Measurements from ENCODE around the gene IGSF21.

The IGSF21 gene

DNA sequence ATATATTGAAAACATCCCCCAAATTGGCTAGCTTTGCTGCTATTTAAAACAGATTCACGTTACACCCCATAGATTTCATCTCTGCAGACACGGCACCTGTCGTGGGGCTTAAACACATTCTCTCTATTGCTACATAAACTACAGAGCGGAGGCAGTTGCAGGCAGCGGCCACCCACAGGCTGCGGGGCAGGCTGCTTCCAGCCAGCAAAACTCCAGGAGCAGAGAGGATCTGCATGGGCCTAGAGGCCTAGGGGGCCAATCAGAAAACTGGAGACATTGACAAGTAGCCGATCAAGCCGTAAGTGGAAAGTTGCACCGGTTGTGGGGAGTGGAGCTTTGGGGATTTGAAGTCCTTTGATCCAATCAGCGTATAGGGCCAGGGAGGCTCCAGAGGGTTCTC is 244.1 kb downstream of the IGSF21 start:
- Histone ChIP-seq H2AFZ (ENCODE audit: low read length) (no peak overlapping the region), H3K4me3 (ENCODE audit: low read length) (no peak overlapping the region), H3K36me3 (replicated peaks; ENCODE audit: insufficient read depth, low read length) (no peaks in the 10 kb centered on the region), H3K9me2 (replicated peaks; ENCODE audit: insufficient read depth, low read length) (no peaks in the 10 kb centered on the region), H4K20me1 (ENCODE audit: insufficient read depth, low read length) (no peaks in the 10 kb centered on the region), H3K4me2 (ENCODE audit: low read depth, low read length) (no peak overlapping the region), H3K4me1 (ENCODE audit: low read length) (no peaks in the 10 kb centered on the region), H3K9me3 (replicated peaks; ENCODE audit: insufficient read depth, low read length) (no peaks in the 10 kb centered on the region), H3K79me2 (ENCODE audit: low read length) (no peaks in the 10 kb centered on the region), H3K27me3 (replicated peaks; ENCODE audit: insufficient read depth, low read length) (peaks cover 95% of the 10 kb centered on the region), H3F3A (ENCODE audit: insufficient read depth, low read length) (no peaks in the 10 kb centered on the region), H3K27ac (ENCODE audit: low read length) (no peak overlapping the region), H3K9ac (ENCODE audit: low read length) (no peak overlapping the region)
- DNase-seq = no peak
- TF ChIP-seq, protein P1, sequence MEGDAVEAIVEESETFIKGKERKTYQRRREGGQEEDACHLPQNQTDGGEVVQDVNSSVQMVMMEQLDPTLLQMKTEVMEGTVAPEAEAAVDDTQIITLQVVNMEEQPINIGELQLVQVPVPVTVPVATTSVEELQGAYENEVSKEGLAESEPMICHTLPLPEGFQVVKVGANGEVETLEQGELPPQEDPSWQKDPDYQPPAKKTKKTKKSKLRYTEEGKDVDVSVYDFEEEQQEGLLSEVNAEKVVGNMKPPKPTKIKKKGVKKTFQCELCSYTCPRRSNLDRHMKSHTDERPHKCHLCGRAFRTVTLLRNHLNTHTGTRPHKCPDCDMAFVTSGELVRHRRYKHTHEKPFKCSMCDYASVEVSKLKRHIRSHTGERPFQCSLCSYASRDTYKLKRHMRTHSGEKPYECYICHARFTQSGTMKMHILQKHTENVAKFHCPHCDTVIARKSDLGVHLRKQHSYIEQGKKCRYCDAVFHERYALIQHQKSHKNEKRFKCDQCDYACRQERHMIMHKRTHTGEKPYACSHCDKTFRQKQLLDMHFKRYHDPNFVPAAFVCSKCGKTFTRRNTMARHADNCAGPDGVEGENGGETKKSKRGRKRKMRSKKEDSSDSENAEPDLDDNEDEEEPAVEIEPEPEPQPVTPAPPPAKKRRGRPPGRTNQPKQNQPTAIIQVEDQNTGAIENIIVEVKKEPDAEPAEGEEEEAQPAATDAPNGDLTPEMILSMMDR (IDR thresholded peaks at IDR 0.05; ENCODE audit: low read length) = no peak
- TF ChIP-seq EZH2phosphoT487 (IDR thresholded peaks at IDR 0.05; ENCODE audit: low read length) (no peak), EZH2 (optimal IDR thresholded peaks at IDR 0.05; ENCODE audit: low read depth, low read length) (no peak)

DNA sequence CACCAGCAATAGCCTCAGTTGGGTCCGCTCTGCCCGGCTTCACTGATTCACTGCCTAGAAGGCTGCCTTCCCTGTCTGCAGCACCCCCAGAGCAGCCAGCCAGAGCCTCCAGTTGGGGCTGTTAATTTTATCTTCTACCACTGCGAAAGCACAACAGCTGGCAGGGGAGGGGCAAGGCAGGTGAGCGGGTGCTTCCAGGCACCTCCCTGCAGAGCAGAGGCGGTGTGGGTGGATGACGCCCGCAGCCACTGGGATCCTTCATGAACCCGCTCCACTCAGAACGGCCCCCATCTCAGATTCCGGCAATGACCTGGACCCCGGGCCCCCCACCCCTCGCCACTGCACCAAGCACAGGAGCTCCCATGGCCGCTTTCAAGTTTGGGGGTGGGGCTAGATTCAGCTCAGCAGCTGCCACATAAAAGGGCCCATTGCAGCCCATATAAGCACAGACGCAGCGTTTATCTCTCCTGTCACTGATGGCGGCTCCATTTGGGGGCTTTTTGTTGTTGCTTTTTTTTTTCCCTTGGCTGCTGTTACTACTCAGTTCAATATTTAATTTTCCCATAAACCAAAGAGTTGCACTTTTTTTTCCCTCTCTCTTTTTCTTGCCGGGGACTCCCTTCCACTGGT is 245.2 kb downstream of the IGSF21 start:
- no peak for DNase-seq
- H3K4me2 ChIP-seq (ENCODE audit: low read depth, low read length) = no peak overlapping the region
- no peak for TF ChIP-seq EZH2 (optimal IDR thresholded peaks at IDR 0.05; ENCODE audit: low read depth, low read length)
- TF ChIP-seq, protein P1 (IDR thresholded peaks at IDR 0.05; ENCODE audit: low read length) = no peak
- TF ChIP-seq EZH2phosphoT487 (IDR thresholded peaks at IDR 0.05; ENCODE audit: low read length) = no peak
- H3K36me3 ChIP-seq (replicated peaks; ENCODE audit: insufficient read depth, low read length) = no peaks in the 10 kb centered on the region
- H4K20me1 ChIP-seq (ENCODE audit: insufficient read depth, low read length) = no peaks in the 10 kb centered on the region
- no peak overlapping the region for H2AFZ ChIP-seq (ENCODE audit: low read length)
- H3K79me2 ChIP-seq (ENCODE audit: low read length) = no peaks in the 10 kb centered on the region
- no peaks in the 10 kb centered on the region for H3K9me2 ChIP-seq (replicated peaks; ENCODE audit: insufficient read depth, low read length)
- no peak overlapping the region for H3K27ac ChIP-seq (ENCODE audit: low read length)
- no peaks in the 10 kb centered on the region for H3F3A ChIP-seq (ENCODE audit: insufficient read depth, low read length)
- H3K9ac ChIP-seq (ENCODE audit: low read length) = no peak overlapping the region
- no peak overlapping the region for H3K4me3 ChIP-seq (ENCODE audit: low read length)
- peaks cover 94% of the 10 kb centered on the region for H3K27me3 ChIP-seq (replicated peaks; ENCODE audit: insufficient read depth, low read length)
- H3K9me3 ChIP-seq (replicated peaks; ENCODE audit: insufficient read depth, low read length) = no peaks in the 10 kb centered on the region
- H3K4me1 ChIP-seq (ENCODE audit: low read length) = no peaks in the 10 kb centered on the region

DNA sequence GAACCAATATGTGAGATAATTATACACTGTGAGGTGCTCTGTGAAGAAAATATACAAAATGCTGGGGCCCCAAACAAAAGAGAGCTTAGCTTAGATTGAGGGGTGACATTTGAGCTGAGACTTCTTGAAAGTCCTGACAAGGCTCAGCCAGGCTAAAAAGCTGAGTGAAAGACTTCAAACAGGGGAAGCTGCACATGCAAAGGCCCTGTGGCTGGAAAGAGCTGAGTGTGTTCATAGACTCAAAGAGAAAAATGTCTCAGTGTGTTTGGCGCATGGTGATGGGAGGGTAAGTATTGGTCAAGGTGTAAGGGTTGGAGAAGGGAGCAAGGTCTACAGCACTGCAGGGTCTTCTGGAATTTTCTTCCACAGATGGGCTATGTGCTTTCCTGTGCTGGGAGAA is 245.9 kb downstream of the IGSF21 start:
- Histone ChIP-seq H3K27me3 (replicated peaks; ENCODE audit: insufficient read depth, low read length) (peaks cover 94% of the 10 kb centered on the region), H3K27ac (ENCODE audit: low read length) (no peak overlapping the region), H3K9ac (ENCODE audit: low read length) (no peak overlapping the region), H2AFZ (ENCODE audit: low read length) (no peak overlapping the region), H3K4me2 (ENCODE audit: low read depth, low read length) (no peak overlapping the region), H3F3A (ENCODE audit: insufficient read depth, low read length) (no peaks in the 10 kb centered on the region), H3K9me3 (replicated peaks; ENCODE audit: insufficient read depth, low read length) (no peaks in the 10 kb centered on the region), H3K4me1 (ENCODE audit: low read length) (no peaks in the 10 kb centered on the region), H3K4me3 (ENCODE audit: low read length) (no peak overlapping the region), H3K9me2 (replicated peaks; ENCODE audit: insufficient read depth, low read length) (no peaks in the 10 kb centered on the region), H3K79me2 (ENCODE audit: low read length) (no peaks in the 10 kb centered on the region), H3K36me3 (replicated peaks; ENCODE audit: insufficient read depth, low read length) (no peaks in the 10 kb centered on the region), H4K20me1 (ENCODE audit: insufficient read depth, low read length) (no peaks in the 10 kb centered on the region)
- no peak for TF ChIP-seq EZH2phosphoT487 (IDR thresholded peaks at IDR 0.05; ENCODE audit: low read length)
- TF ChIP-seq EZH2 (optimal IDR thresholded peaks at IDR 0.05; ENCODE audit: low read depth, low read length) = no peak
- TF ChIP-seq, protein P1 (IDR thresholded peaks at IDR 0.05; ENCODE audit: low read length) = no peak
- DNase-seq = no peak
